Neural cell (in vitro differentiated cells): ENCODE measurements around the gene SP3. TPM values are rescaled to one million over a fixed set of nuclear protein-coding genes. Genes with fewer than 3 reads are reported as not detected.

Experiments
- H2AFZ ChIP-seq: fragments of 200-600, 300-800 bp; sonication (generic), shearing (Covaris generic); 2 replicates; pipeline ENCODE4 v1.6.0; 2014; ENCODE audit warnings: low read depth, mild to moderate bottlenecking, antibody characterized with exemption, low read length, moderate library complexity
- H3F3A ChIP-seq: fragments of 200-600 bp; shearing (Covaris generic); 2 replicates; pipeline ENCODE4 v1.6.1; 2016; ENCODE audit warnings: mild to moderate bottlenecking, moderate library complexity, mixed read lengths, antibody characterized with exemption, low read length; ENCODE audit not compliant: insufficient read depth, poor library complexity, severe bottlenecking
- H3K27ac ChIP-seq: fragments of 200-600, 300-800 bp; sonication (generic), shearing (Covaris generic); 2 replicates; pipeline ENCODE4 v1.5.1; 2014; ENCODE audit warnings: mild to moderate bottlenecking, low read length, moderate library complexity
- H3K27me3 ChIP-seq: fragments of 300-800, 200-600 bp; sonication (generic), shearing (Covaris generic); 2 replicates; pipeline ENCODE4 v1.6.0; 2014; ENCODE audit warnings: mild to moderate bottlenecking, low read depth, low read length, moderate library complexity; ENCODE audit not compliant: insufficient read depth
- H3K36me3 ChIP-seq: fragments of 300-800, 200-600 bp; sonication (generic), shearing (Covaris generic); 2 replicates; pipeline ENCODE4 v1.5.1; 2014; ENCODE audit warnings: mild to moderate bottlenecking, antibody characterized with exemption, low read length, moderate library complexity; ENCODE audit not compliant: insufficient read depth
- H3K4me2 ChIP-seq: fragments of 300-800, 200-600 bp; sonication (generic), shearing (Covaris generic); 2 replicates; pipeline ENCODE4 v1.6.0; 2014; ENCODE audit warnings: mild to moderate bottlenecking, low read length
- H3K4me3 ChIP-seq: fragments of 300-800, 200-600 bp; sonication (generic), shearing (Covaris generic); 2 replicates; pipeline ENCODE4 v1.5.1; 2014; ENCODE audit warnings: mild to moderate bottlenecking, low read length, moderate library complexity
- H3K79me2 ChIP-seq: fragments of 200-600 bp; shearing (Covaris generic); replicated peaks from 2 replicates; pipeline ENCODE4 v1.6.0; 2014; ENCODE audit warnings: mild to moderate bottlenecking, low read length, moderate library complexity; ENCODE audit not compliant: insufficient read depth
- H3K9ac ChIP-seq: fragments of 300-800, 200-600 bp; sonication (generic), shearing (Covaris generic); 2 replicates; pipeline ENCODE4 v1.6.1; 2016; ENCODE audit warnings: mild to moderate bottlenecking, low read length, mixed read lengths
- H3K9me2 ChIP-seq: fragments of 200-600 bp; shearing (Covaris generic); 2 replicates; pipeline ENCODE4 v1.6.1; 2016; ENCODE audit warnings: mild to moderate bottlenecking, low read length, mixed read lengths; ENCODE audit not compliant: insufficient read depth
- H3K9me3 ChIP-seq: fragments of 200-600, 300-800 bp; sonication (generic), shearing (Covaris generic); 2 replicates; pipeline ENCODE4 v1.6.1; 2016; ENCODE audit warnings: mild to moderate bottlenecking, mixed run types, low read length, moderate library complexity, mixed read lengths
- H4K20me1 ChIP-seq: fragments of 200-600 bp; shearing (Covaris generic); 2 replicates; pipeline ENCODE4 v1.6.1; 2016; ENCODE audit warnings: mild to moderate bottlenecking, mixed run types; ENCODE audit not compliant: insufficient read depth
- EP300 ChIP-seq: fragments of 450-650 bp; conservative IDR thresholded peaks from 2 replicates; pipeline ENCODE4 v1.6.1; 2014; ENCODE audit warnings: antibody characterized with exemption, mild to moderate bottlenecking, moderate library complexity; ENCODE audit not compliant: poor library complexity, severe bottlenecking
- EZH2 ChIP-seq: fragments of 200-600, 300-800 bp; shearing (Covaris generic), sonication (generic); IDR thresholded peaks from 2 replicates; pipeline ENCODE4 v1.6.1; 2014; ENCODE audit warnings: antibody characterized with exemption, low read length, borderline replicate concordance, mild to moderate bottlenecking; ENCODE audit not compliant: insufficient read depth, poor library complexity, severe bottlenecking
- MXI1 ChIP-seq: fragments of 450-650 bp; conservative IDR thresholded peaks from 2 replicates; pipeline ENCODE4 v1.6.1; 2014; ENCODE audit warnings: antibody characterized with exemption, mild to moderate bottlenecking; ENCODE audit not compliant: poor library complexity, severe bottlenecking
- POLR2AphosphoS5 ChIP-seq: IDR thresholded peaks from 2 replicates; pipeline ENCODE4 v1.6.1; 2012
- RAD21 ChIP-seq: fragments of 450-650 bp; conservative IDR thresholded peaks from 2 replicates; pipeline ENCODE4 v1.6.1; 2014; ENCODE audit warnings: antibody characterized with exemption, mild to moderate bottlenecking, moderate library complexity
- SMC3 ChIP-seq: fragments of 450-650 bp; conservative IDR thresholded peaks from 2 replicates; pipeline ENCODE4 v1.6.1; 2014; ENCODE audit warnings: antibody characterized with exemption, mild to moderate bottlenecking, moderate library complexity; ENCODE audit not compliant: poor library complexity
- TAF1 ChIP-seq: IDR thresholded peaks from 2 replicates; pipeline ENCODE4 v1.6.1; 2012; ENCODE audit warnings: low read depth
- polyA plus RNA-seq: library from polyadenylated mRNA; depleted of rRNA; stranded (reverse); fragments of >200 nt; gene quantifications from 2 replicates; pipeline ENCODE4 v1.2.3, GENCODE V29; 2014
- TF ChIP-seq, protein P1 (sequence below): IDR thresholded peaks from 2 replicates; pipeline ENCODE4 v1.6.1; 2012; ENCODE audit warnings: borderline replicate concordance
- TF ChIP-seq, protein P2 (sequence below): fragments of 450-650 bp; IDR thresholded peaks from 2 replicates; pipeline ENCODE4 v1.5.1; 2014; ENCODE audit warnings: antibody characterized with exemption, mild to moderate bottlenecking, moderate library complexity; ENCODE audit not compliant: poor library complexity, severe bottlenecking

The SP3 gene
- polyA plus RNA-seq, 1 donor from 2014 or later: 57.8 TPM

GRCh38 chr2:173962031-173962430 is 3.1 kb downstream of the SP3 start:
- Histone ChIP-seq H4K20me1 (no peaks in the 10 kb centered on the region), H3K79me2 (peaks cover 63% of the 10 kb centered on the region), H3K27ac (no peak overlapping the region), H3F3A (peaks cover 3% of the 10 kb centered on the region), H3K27me3 (no peaks in the 10 kb centered on the region), H3K4me3 (peak overlapping the region; percentile 93), H3K9me2 (no peaks in the 10 kb centered on the region), H3K9ac (no peak overlapping the region), H2AFZ (no peak overlapping the region), H3K4me2 (peak overlapping the region; percentile 91), H3K9me3 (no peaks in the 10 kb centered on the region), H3K36me3 (no peaks in the 10 kb centered on the region)
- TF ChIP-seq POLR2AphosphoS5: no peak

DNA sequence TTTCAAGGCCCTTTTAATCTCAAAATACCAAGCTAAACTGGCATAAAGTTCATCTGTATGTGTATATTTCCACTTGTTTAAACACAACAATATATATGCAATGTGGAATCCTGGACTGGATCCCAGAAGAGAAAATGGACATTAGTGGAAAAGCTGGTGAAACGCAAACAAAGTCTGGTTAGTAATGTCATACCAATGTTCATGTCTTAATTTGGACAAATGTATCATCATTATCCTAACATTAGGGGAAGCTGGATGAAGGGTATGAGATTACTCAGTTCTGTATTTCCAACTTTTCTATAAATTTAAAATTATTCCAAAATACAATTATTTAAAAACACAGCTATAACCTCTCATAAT is 3.8 kb downstream of the SP3 start:
- Histone ChIP-seq H2AFZ (no peak overlapping the region), H3K4me2 (no peak overlapping the region), H3K27me3 (no peaks in the 10 kb centered on the region), H3K27ac (no peak overlapping the region), H3K4me3 (no peak overlapping the region), H4K20me1 (no peaks in the 10 kb centered on the region), H3K9me3 (no peaks in the 10 kb centered on the region), H3K36me3 (no peaks in the 10 kb centered on the region), H3K9ac (no peak overlapping the region), H3K9me2 (no peaks in the 10 kb centered on the region), H3F3A (peaks cover 3% of the 10 kb centered on the region), H3K79me2 (peaks cover 70% of the 10 kb centered on the region)
- TF ChIP-seq, protein P1, sequence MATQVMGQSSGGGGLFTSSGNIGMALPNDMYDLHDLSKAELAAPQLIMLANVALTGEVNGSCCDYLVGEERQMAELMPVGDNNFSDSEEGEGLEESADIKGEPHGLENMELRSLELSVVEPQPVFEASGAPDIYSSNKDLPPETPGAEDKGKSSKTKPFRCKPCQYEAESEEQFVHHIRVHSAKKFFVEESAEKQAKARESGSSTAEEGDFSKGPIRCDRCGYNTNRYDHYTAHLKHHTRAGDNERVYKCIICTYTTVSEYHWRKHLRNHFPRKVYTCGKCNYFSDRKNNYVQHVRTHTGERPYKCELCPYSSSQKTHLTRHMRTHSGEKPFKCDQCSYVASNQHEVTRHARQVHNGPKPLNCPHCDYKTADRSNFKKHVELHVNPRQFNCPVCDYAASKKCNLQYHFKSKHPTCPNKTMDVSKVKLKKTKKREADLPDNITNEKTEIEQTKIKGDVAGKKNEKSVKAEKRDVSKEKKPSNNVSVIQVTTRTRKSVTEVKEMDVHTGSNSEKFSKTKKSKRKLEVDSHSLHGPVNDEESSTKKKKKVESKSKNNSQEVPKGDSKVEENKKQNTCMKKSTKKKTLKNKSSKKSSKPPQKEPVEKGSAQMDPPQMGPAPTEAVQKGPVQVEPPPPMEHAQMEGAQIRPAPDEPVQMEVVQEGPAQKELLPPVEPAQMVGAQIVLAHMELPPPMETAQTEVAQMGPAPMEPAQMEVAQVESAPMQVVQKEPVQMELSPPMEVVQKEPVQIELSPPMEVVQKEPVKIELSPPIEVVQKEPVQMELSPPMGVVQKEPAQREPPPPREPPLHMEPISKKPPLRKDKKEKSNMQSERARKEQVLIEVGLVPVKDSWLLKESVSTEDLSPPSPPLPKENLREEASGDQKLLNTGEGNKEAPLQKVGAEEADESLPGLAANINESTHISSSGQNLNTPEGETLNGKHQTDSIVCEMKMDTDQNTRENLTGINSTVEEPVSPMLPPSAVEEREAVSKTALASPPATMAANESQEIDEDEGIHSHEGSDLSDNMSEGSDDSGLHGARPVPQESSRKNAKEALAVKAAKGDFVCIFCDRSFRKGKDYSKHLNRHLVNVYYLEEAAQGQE: no peak
- TF ChIP-seq EZH2 (no peak), EP300 (no peak), SMC3 (no peak), RAD21 (no peak), TAF1 (no peak), POLR2AphosphoS5 (no peak), MXI1 (no peak)
- TF ChIP-seq, protein P2, sequence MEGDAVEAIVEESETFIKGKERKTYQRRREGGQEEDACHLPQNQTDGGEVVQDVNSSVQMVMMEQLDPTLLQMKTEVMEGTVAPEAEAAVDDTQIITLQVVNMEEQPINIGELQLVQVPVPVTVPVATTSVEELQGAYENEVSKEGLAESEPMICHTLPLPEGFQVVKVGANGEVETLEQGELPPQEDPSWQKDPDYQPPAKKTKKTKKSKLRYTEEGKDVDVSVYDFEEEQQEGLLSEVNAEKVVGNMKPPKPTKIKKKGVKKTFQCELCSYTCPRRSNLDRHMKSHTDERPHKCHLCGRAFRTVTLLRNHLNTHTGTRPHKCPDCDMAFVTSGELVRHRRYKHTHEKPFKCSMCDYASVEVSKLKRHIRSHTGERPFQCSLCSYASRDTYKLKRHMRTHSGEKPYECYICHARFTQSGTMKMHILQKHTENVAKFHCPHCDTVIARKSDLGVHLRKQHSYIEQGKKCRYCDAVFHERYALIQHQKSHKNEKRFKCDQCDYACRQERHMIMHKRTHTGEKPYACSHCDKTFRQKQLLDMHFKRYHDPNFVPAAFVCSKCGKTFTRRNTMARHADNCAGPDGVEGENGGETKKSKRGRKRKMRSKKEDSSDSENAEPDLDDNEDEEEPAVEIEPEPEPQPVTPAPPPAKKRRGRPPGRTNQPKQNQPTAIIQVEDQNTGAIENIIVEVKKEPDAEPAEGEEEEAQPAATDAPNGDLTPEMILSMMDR: no peak

GRCh38 chr2:173959909-173960308 is 5.3 kb downstream of the SP3 start:
- Histone ChIP-seq H3K9me2 (no peaks in the 10 kb centered on the region), H3F3A (peaks cover 3% of the 10 kb centered on the region), H3K36me3 (peaks cover 4% of the 10 kb centered on the region), H3K9me3 (no peaks in the 10 kb centered on the region), H3K27ac (no peak overlapping the region), H4K20me1 (no peaks in the 10 kb centered on the region), H3K27me3 (no peaks in the 10 kb centered on the region), H3K4me3 (no peak overlapping the region), H3K9ac (no peak overlapping the region), H3K4me2 (no peak overlapping the region), H2AFZ (no peak overlapping the region), H3K79me2 (peaks cover 84% of the 10 kb centered on the region)
- TF ChIP-seq EZH2 (no peak), EP300 (no peak), RAD21 (no peak), MXI1 (no peak), TAF1 (no peak), SMC3 (no peak), POLR2AphosphoS5 (no peak)
- TF ChIP-seq, protein P1: no peak
- TF ChIP-seq, protein P2: no peak
